AG09319 (cell line): Measurements from ENCODE around the gene ZNF566.

Source experiments
- DNase-seq: peaks from one replicate; pipeline ENCODE4 v3.0.0-alpha.2; 2010; ENCODE audit warnings: low read depth; ENCODE audit errors: extremely low read depth
- TF ChIP-seq, protein P1 (sequence below): IDR thresholded peaks from 2 replicates; pipeline ENCODE4 v1.5.1; 2011; ENCODE audit warnings: low read depth, mild to moderate bottlenecking, inconsistent platforms, low read length, moderate library complexity

The ZNF566 gene

DNA sequence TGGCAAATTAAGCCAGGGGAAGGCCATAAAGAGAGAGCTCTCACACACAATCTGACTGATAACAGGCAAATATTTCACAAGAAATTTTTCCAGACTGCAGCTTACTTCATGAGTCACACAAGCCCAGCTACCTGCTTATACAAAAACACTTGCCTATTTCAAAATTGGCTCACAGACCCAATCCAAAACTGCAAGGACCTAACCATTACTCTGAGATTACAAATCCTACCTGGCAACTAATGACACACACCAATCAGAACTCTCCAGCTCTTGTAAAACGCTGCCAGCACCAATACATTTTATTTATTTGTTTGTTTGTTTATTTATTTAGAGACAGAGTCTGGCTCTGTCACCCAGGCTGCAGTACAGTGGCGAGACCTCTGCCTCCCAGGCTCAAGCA lies 52.8 kb downstream of the ZNF566 start:
- no peak for DNase-seq
- TF ChIP-seq, protein P1, sequence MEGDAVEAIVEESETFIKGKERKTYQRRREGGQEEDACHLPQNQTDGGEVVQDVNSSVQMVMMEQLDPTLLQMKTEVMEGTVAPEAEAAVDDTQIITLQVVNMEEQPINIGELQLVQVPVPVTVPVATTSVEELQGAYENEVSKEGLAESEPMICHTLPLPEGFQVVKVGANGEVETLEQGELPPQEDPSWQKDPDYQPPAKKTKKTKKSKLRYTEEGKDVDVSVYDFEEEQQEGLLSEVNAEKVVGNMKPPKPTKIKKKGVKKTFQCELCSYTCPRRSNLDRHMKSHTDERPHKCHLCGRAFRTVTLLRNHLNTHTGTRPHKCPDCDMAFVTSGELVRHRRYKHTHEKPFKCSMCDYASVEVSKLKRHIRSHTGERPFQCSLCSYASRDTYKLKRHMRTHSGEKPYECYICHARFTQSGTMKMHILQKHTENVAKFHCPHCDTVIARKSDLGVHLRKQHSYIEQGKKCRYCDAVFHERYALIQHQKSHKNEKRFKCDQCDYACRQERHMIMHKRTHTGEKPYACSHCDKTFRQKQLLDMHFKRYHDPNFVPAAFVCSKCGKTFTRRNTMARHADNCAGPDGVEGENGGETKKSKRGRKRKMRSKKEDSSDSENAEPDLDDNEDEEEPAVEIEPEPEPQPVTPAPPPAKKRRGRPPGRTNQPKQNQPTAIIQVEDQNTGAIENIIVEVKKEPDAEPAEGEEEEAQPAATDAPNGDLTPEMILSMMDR = no peak

DNA sequence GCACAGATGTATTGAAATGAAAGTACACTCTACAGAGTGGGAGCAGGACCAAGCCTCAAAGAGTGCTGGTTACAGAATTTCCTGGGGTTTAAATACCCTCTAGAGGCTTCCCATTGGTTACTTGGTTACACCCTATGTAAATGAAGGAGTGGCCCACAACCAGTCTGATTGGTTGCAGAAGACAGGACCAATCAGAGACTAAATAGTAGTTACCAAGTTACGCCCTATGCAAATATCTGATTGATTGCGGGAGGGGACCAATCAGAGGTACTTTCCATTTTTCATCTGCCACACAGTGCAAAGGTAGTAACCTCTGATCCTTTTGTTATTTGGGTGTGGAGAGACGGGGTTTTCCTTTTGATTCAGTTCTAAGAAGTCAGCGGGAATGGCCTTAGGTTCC lies 65.4 kb downstream of the ZNF566 start:
- TF ChIP-seq, protein P1 = no peak
- no peak for DNase-seq

DNA sequence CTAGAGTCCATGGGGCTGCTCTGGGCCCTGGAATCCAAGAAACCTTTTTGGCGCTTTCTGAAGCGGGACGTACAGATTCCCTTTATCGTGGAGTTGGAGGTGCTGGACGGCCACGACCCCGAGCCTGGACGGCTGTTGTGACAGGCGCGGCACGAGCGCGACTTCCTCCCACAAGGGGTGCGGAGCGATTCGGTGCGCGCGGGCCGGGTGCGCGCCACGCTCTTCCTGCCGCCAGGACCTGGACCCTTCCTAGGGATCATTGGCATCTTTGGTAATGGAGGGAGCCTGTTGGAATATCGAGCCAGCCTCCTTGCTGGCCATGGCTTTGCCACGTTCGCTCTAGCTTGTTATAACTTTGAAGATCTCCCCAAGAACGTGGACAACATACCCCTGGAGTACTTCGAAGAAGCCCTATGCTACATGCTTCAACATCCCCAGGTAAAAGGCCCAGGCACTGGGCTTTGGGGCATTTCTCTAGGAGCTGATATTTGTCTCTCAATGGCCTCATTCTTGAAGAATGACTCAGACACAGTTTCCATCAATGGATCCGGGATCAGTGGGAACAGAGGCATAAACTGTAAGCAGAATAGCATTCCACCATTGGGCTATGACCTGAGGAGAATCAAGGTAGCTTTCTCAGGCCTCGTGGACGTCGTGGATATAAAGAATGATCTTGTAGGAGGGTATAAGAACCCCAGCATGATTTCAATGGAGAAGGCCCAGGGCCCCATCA lies 67.4 kb downstream of the ZNF566 start:
- no peak for DNase-seq
- TF ChIP-seq, protein P1 = no peak

DNA sequence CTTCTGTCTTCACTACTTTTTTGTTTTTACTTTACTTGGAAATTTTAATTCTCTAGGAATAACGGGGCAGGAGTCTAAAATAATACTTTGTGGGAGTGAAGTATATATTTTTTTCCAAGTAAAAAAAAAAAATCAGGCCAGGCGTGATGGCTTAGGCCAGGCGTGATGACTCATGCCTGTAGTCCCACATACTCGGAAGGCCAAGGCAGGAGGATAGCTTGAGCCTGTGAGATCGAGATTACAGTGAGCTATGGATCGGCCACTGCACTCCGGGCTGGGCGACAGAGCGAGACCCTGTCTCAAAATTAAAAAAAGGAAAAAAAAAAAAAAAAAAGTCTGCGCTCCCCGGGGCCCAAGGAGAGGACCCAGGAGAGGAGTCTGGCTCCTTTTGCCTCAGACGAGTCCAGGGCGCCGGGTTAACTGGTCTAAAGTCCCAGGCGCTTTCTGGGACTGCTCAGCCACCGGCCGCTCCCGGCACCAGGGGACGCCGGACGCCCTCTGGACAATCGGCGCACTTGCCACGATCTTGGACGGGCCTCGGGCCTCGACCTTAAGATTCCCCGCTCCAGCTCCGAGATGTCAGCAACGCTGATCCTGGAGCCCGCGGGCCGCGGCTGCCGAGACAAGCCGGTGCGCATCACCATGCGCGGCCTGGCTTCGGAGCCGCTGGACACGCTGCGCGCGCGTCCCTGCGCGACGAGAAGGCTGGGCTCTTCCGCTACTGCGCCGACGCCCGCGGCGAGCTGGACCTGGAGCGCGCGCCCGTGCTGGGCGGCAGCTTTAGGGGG lies 68.2 kb downstream of the ZNF566 start:
- TF ChIP-seq, protein P1 = no peak
- DNase-seq = no peak

DNA sequence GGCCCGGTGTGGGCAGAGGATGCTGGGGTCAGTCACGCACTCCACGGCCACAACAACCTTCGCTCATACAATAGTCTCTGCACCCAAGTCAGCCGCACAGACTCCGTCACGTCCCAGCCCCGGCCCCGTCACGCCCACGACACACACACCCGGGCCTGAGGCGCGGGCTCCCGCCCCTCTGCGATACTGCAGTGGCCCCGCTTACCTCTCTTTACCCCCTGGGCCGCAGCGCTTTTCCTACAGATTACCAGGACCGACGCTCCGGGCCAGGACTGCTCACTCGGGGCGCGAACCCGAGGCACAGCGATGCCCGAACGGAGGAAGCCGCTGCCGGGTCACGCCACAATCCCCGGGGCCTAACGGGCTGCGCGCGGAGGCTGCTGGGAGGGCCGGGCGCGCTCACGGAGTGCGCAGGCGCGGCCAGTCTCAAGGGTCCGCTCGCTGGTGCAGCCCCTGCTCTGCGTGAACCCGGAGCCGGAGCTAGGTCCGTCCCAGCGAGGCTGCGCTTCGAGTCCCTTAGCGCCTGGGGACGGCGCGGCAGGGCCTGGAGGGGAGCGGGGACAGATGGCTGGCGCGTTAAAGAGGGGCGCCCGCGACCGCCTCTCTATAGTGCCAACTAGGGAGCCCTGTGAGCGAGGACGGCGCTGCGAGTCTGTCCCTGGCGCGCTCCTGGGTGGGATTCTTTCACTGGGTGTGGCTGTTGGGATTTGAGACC lies 70.9 kb downstream of the ZNF566 start, which contains the start of gene ZFP82:
Gene ZFP82 (minus strand): TSS at position 358 of the 715 bp plus-strand sequence. CDS start 8,855 bp downstream, outside the sequence.
- peak; percentile 44 for DNase-seq
- TF ChIP-seq, protein P1 = no peak; the same call in 1 of the 2 replicates

DNA sequence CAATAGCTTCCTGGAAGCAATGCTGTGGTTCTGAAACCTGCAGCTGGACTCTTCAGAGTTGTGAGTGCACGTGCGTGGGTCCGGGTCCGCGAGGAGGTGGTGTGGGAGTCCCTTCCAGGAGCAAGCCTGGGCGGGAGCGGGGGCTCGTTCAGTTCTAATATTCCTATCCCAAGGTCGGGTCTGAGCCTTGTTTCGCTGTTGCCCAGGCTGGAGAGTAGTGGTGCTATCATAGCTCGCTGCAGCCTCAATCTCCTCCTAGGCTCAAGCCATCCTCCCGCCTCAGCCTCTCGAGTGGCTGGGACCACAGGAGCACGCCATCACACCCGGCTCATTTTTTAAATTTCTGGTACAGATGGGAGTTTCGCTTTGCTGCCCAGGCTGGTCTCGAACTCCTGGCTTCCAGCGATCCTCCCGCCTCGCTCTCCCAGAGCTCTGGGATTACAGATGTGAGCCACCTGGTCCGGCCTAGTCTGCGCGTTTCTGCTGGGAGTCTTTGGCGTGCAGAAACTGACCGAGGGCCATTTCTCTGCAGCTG lies 71.5 kb downstream of the ZNF566 start:
- DNase-seq = no peak
- TF ChIP-seq, protein P1 = no peak
